ENCODE measurements around the gene EPHB2.

DNA sequence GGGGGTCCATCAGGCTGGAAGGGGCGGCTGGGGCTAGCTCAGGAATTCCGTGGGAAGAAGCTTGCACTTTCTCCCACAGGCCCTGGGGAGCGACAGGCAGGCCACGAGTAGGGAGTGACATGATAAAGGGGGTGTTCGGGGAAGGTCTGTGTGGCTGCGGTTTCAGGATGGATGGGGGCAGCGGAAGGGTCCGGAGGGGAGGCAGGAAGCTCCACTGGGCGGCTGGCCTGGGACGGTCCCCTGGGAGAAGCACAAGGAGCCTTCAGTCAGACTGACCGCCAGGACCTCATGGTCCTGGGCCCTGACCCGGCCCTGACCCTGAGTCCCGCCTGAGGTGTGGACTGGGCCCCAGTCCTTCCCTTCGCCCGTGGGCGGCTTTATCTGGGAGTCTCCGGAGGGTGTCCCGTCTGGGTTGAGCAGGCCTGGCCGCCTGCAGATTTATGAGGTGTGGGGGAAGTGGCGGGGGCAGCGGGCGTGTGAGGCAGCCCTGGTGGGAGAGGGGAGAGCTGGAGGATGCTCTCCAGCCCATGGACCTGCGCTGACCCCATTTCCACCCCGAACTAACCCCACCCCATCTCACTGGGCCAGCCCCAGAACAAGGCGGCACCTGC is 45.6 kb downstream of the EPHB2 start:
- TF ChIP-seq, protein P1, sequence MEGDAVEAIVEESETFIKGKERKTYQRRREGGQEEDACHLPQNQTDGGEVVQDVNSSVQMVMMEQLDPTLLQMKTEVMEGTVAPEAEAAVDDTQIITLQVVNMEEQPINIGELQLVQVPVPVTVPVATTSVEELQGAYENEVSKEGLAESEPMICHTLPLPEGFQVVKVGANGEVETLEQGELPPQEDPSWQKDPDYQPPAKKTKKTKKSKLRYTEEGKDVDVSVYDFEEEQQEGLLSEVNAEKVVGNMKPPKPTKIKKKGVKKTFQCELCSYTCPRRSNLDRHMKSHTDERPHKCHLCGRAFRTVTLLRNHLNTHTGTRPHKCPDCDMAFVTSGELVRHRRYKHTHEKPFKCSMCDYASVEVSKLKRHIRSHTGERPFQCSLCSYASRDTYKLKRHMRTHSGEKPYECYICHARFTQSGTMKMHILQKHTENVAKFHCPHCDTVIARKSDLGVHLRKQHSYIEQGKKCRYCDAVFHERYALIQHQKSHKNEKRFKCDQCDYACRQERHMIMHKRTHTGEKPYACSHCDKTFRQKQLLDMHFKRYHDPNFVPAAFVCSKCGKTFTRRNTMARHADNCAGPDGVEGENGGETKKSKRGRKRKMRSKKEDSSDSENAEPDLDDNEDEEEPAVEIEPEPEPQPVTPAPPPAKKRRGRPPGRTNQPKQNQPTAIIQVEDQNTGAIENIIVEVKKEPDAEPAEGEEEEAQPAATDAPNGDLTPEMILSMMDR (IDR thresholded peaks at IDR 0.05): no peak
- no peak for TF ChIP-seq POLR2AphosphoS5 (IDR thresholded peaks at IDR 0.05)
- no peak for TF ChIP-seq EP300 (IDR thresholded peaks at IDR 0.05)

Measured in suprapubic skin (tissue), 4 donors.